IPS DF 4.7 (cell line): Measurements from ENCODE around the gene NT5C.
A peak's percentile ranks its signal among the peaks of the same experiment; 100 is the strongest.

Experiments
- DNase-seq: peaks from one replicate; pipeline ENCODE4 v3.0.0-alpha.2; 2013; ENCODE audit warnings: low spot score; ENCODE audit errors: extremely low read depth

The NT5C gene

GRCh38 chr17:75093548-75094158 is 37.9 kb downstream of the NT5C start:
- DNase-seq: no peak

- no peak for DNase-seq
These were observed 39.7 kb downstream of the NT5C start for GRCh38 chr17:75091855-75092327.

- no peak for DNase-seq
These were observed 40.4 kb downstream of the NT5C start for GRCh38 chr17:75090871-75091854.

GRCh38 chr17:75088465-75089417 is 42.8 kb downstream of the NT5C start:
- no peak for DNase-seq

GRCh38 chr17:75087558-75088453 is 43.7 kb downstream of the NT5C start, which contains the start of gene SLC16A5:
Gene SLC16A5, plus strand, starts transcription at chr17:75087954. Its CDS starts 5,683 bp downstream, at chr17:75093637.
- DNase-seq: peak; percentile 83

- no peak for DNase-seq
These were observed 44.4 kb downstream of the NT5C start for GRCh38 chr17:75087182-75087557.

- no peak for DNase-seq
These were observed 44.9 kb downstream of the NT5C start for GRCh38 chr17:75086496-75087181.

GRCh38 chr17:75084039-75084660 is 47.4 kb downstream of the NT5C start:
- DNase-seq: no peak

GRCh38 chr17:75082683-75083082 is 48.9 kb downstream of the NT5C start:
- no peak for DNase-seq

GRCh38 chr17:75081611-75082540 is 49.7 kb downstream of the NT5C start:
- no peak for DNase-seq
